C4-2B (cell line): ENCODE results near the gene COL4A1.

Experiments
- ZFX ChIP-seq: fragments of 450-650 bp; IDR thresholded peaks from 2 replicates; pipeline ENCODE4 v1.6.1; 2017
- TF ChIP-seq, protein P1 (sequence below): fragments of 450-650 bp; conservative IDR thresholded peaks from 2 replicates; pipeline ENCODE4 v1.5.1; 2017; ENCODE audit warnings: mild to moderate bottlenecking

DNA sequence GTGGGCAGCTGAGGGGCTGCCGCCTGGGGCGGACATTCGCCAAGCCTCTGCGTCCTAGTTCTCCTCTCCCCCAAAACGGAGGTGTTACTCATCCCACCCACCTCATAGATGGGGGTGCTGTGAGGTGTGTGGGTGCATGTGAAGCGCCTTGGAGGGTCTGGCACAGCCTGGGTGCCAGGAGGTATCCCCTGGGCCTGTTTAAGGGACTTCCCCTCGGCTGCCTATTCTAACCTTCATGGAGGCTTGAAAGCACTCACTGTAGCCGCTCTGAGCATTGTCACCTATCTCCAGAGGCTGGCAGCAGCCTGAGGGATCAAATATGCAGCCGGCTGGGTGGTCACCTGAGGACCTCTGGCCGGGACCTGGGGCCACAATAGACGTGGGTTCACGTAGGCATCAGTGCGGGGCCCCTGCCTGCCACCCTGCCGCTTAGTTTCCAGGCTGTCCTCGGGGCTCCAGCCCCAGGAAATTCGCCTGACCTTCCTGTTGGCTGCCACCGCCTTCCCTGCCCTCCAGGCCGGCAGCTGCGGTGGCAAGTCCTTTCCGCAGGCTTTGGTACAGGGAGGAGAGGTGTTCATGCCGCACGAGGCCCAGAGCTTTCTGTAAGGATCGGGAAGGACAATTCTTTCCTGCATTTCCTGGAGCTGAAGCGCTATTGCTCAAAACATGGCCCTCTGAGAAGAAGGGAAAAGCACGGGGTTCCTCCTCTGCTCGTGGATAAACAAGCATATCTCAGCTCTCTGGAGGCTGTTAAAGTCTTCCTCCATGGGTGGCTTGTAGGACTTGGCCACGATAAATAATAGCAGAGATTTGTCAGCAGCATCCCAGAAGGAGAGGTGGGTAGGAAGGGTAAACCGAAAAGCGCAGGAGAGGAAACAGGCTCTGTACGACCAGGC, 4.7 kb upstream of the COL4A1 start:
- TF ChIP-seq, protein P1, sequence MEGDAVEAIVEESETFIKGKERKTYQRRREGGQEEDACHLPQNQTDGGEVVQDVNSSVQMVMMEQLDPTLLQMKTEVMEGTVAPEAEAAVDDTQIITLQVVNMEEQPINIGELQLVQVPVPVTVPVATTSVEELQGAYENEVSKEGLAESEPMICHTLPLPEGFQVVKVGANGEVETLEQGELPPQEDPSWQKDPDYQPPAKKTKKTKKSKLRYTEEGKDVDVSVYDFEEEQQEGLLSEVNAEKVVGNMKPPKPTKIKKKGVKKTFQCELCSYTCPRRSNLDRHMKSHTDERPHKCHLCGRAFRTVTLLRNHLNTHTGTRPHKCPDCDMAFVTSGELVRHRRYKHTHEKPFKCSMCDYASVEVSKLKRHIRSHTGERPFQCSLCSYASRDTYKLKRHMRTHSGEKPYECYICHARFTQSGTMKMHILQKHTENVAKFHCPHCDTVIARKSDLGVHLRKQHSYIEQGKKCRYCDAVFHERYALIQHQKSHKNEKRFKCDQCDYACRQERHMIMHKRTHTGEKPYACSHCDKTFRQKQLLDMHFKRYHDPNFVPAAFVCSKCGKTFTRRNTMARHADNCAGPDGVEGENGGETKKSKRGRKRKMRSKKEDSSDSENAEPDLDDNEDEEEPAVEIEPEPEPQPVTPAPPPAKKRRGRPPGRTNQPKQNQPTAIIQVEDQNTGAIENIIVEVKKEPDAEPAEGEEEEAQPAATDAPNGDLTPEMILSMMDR = no peak
- no peak for TF ChIP-seq ZFX
